ENCODE data around the gene LSM12.
"Not testable (repeated sequence)": the region's sequence is repeated elsewhere in the genome, so short reads cannot be mapped to it uniquely, and the experiment has no call there.

LSM12 gene

GRCh38 chr17:44074911-44075285 lies 8.4 kb upstream of the LSM12 start:
- DNase-seq: no peak

GRCh38 chr17:44074231-44074910 lies 7.9 kb upstream of the LSM12 start:
- no peak for DNase-seq

DNA sequence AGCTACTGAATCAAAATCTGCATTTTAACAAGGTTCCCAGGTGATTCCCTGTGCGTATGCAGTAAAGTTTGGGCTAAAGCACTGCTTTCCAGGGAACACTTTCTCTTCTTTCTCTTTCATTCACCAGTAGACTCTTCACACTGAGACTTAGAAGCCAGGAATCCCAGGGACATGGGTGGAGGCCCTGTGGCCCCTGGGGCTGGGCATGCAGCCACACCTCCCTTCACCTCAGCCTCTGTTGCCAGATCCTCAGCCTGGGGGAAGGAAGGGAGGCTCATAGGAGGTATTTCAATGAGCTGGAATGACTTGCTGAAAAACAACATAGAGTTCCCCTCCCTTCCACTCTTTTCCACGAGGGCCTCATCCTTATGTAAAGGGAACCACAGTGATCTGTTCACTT lies 5.3 kb upstream of the LSM12 start:
- DNase-seq: no peak

DNA sequence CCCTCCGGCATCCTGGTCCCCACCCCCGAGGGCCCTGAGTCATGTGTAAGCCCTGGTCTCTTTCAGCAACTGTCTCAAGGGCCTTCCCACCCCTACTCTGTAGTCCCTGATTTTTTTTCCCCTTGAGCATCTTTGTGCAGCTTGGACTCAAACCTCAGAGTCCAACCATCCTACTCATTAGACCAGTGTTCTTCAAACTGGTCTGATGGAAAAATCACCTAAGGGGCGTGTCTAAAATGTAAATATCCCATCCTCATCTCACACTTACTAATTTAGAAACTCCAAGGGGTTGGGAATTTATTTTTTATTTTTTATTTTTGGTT lies 4.7 kb upstream of the LSM12 start:
- DNase-seq: no peak

DNA sequence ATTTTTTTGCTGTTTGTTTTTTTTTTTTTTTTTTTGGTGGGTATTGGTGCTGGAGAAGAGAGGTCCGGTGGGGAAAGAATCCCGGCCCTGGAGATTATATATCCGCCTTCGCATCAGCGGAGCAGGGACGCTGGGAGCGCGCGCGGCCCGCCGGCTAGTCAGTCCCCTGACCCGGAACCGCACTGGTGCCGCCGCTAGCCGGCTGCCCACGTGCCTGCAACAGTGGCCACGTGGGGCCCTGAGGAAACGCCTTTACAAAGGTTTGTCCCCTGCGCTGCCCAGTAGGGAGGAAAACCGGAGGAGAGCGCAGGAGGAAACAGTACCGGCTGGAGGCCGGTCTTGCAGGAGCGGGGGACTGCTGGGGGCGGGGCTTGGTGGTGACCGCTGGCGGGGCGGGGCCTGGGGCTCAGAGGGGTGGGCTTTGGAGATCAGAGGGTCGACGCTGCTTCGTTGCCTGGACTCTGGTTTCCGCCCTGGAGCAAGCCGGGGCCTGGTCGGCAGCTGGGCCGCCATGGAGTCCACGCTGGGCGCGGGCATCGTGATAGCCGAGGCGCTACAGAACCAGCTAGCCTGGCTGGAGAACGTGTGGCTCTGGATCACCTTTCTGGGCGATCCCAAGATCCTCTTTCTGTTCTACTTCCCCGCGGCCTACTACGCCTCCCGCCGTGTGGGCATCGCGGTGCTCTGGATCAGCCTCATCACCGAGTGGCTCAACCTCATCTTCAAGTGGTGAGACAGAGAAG lies 4.2 kb upstream of the LSM12 start, which contains the start of gene G6PC3:
TSS of gene G6PC3 (plus strand) at position 281 of the 743 bp plus-strand sequence. CDS start at position 512, 231 bp downstream.
- DNase-seq: peak; percentile 85

DNA sequence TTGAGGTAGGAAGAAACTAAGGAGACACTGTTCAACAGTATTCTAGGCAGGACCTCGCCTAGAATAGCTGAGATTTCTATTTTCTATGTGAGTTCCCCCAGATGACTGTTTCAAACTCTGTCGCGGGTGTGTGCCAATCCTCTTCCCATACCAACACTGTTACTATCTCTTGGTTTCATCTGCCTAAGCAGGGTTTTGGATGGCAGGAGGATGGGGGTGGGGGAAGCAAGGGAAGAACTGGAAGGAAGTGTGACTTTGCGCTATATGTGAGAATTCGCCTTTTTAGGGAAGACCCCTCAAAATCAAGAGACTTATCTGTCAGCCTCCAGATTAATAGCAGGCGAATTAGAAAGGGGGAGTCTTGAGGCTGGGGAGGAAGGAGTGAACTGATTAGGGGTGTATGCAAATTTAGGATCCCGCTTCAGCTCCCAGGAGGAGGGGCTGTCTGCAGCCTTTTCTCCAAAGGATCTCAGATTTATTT lies 3.5 kb upstream of the LSM12 start:
- DNase-seq: no peak

DNA sequence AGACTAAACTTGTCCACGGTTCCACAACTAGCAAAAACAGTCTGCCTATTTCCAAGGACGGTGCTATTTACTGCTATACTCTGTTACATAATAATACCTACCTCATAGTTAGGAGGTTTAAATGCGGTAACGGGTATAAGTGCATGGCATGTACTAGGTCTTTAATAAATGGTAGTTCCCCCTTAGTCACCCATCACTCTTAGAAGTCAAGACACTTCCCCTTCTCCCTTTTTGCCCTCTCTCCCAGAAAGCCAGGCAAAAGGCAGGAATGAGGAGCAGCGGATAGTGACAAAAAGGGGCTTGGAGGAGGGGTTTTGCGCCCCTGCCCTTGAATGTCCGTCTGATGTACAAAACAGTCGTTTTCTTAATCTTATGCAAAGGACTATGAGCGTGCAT lies 1.1 kb upstream of the LSM12 start:
- DNase-seq: no peak

DNA sequence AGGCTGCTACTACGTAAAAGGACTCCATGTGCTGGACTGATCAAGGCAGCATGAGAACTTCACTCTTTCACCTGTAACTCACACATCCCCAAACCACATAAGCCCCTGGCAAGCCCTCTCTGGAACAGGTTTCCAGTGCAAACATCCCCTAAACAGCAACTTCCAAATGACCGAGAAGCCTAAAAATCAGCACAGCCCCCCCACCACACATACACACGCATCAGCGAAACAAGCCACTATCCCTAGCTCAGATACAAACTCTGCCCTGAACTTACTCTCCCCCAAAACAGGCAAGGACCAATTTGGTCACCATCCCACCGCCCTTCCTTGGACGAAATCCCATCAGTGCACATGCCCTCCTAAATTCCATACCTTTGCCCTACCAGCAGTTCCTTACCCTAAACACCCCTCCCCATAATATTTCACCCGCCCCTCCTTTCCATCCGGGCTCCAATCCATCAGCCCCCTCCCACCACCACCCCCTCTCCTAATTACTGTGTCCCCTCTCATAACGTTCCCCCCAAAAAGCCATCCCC lies 735 bp downstream of the LSM12 start:
- no peak for DNase-seq

DNA sequence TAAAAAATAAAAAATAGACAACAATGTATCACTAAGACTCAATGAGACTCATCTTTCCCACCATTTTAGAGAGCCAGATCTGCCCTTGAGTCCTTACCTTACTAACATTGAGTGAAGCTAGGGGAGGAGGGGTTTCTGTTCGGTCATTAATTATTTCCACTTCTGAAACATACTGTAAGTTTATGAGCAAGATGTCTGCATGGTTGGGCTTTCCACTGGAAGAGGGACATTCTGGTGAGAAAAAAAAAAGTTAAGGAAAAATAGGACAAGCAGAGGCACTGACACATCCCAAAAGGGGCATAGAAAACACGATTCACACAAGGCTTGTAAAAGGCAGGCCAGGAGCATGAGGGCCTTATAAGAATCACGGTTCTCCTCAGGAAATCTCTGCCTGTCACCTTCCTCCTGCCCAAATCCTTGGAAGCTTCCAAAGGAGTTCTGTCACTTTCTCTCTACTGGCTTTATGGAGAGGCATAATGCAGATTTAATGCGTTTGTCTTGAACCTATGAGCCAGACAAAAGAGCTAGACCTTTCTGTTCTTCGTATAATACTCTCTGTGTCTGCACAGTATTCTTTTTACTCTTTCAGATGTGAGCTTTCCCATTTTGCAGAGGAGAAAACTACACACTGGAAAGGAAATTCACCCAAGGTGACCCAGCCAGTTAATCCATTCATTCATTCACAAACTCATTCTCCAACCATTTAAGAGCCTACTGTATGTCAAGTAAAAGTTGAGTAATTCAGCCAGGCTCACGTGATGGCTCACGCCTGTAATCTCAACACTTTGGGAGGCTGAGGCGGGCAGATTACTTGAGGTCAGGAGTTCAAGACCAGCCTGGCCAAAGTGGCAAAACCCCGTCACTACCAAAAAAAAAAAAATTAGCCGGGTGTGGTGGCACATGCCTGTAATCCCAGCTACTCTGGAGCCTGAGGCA lies 2.5 kb downstream of the LSM12 start:
- no peak for DNase-seq

GRCh38 chr17:44062871-44063270 lies 3.6 kb downstream of the LSM12 start:
- no peak for DNase-seq

- no peak for DNase-seq
Measured at GRCh38 chr17:44061446-44061845, 5.0 kb downstream of the LSM12 start.

- no peak for DNase-seq
Measured at GRCh38 chr17:44059101-44059892, 7.2 kb downstream of the LSM12 start.

GRCh38 chr17:44053125-44053872 lies 13.2 kb downstream of the LSM12 start:
- no peak for DNase-seq

- DNase-seq: no peak
Measured at GRCh38 chr17:44049294-44050060, 17.0 kb downstream of the LSM12 start.

- DNase-seq: not testable (repeated sequence)
Measured at GRCh38 chr17:44046893-44047292, 19.6 kb downstream of the LSM12 start.

DNA sequence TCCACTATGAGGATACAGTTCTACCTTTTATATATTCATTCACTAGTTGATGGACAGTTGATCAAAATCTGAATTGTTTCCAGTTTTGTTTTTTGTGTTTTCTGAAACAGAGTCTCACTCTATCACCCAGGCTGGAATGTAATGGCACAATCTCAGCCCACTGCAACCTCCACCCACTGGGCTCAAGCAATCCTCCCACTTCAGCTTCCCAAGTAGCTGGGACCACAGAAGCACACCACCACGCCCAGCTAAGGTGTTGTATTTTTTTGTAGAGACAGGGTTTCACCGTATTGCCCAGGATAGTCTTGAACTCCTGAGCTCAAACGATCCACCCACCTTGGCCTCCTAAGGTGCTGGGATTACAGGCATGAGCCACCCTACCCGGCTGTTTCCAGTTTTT lies 21.0 kb downstream of the LSM12 start:
- no peak for DNase-seq

GRCh38 chr17:44044071-44044470 lies 22.4 kb downstream of the LSM12 start:
- DNase-seq: no peak

DNA sequence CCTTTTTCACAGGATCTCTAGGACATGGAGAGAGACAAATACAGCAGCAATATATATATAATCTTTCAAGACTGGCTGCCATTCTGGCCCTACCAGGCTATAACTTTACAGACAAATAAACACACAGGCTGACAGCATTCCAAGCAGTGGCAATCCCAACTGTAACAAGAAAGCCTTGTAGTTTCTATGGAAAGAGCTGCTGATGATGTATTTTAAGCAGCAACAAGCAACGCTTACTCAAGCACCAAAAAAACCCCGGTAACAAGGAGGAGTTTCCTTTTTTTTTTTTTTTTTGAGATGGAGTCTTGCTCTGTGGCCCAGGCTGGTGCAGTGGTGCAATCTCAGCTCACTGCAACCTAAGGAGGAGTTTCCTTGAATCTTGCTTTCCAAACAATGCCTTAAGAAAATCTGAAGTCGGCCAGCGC lies 23.2 kb downstream of the LSM12 start:
- no peak for DNase-seq

DNA sequence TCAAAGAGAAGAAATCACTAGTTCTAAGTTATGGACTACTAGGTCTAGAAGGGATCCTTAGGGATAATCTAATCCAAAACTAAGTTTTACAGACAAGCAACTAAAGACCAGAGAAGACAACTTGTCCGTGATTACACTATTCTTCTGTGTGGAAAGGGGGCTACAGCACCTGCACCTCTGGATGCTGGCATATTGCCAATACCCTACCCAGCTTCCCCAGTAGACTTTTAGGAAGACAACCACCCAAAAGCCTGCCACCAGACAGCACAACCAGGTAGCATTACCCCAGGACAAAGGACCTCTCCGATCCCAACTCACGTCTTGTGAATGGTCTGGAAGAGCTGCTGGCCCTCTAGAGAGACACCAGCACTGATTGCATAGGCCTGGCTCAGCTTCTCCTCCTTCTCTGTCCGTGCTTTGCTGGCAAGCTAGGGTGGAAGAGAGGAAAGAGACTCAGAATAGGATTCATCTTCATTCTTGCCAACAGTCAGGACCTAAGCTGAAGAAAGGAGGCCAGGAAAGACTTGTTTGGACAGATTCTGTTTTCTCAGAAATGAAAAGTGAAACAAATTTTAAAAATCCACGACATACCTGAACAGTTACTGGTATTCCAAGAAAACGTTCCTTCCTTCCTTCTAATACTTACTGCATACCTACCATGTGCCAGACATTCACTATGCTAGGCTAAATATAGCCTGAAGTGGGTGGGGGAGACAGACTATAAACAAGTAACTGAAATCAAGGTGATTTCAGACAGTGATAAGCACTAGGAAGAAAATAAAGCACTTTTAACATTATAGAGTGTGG lies 26.4 kb downstream of the LSM12 start:
- DNase-seq: no peak

DNA sequence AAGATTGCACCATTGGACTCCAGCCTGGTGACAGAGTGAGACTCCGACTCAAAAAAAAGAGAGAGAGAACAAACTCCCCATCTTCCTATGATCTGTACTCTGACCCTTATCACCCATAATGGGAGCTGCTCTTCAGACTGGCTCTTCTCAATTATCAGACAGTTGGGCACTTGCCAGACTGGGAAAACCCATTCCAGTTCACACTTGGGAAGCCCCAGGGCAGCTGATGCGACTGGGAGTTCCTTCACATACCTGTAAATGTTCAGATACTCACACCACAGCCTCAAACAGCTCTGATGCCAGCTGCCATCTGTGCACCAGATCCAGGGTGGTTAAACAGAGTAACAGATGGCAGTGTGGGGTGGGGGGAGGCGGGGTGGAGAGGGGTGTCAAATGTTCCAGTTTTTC lies 27.9 kb downstream of the LSM12 start:
- no peak for DNase-seq

All from CD4-positive, alpha-beta T cell treated with Interleukin-4 for 4 hours (primary cell).